DOHH2 (cell line): ENCODE results near the gene MED4.

ENCODE experiments used
- CTCF ChIP-seq: fragments of 200-600 bp; sonication (generic); IDR thresholded peaks from one replicate; pipeline ENCODE4 v1.5.1; 2014; ENCODE audit warnings: antibody characterized with exemption, mild to moderate bottlenecking, low read depth, low read length; ENCODE audit not compliant: poor library complexity, severe bottlenecking
- EZH2phosphoT487 ChIP-seq: fragments of 200-600 bp; sonication (generic); IDR thresholded peaks from 2 replicates; pipeline ENCODE4 v1.6.1; 2017; ENCODE audit warnings: borderline replicate concordance, mild to moderate bottlenecking, antibody characterized with exemption, low read length, moderate library complexity, mixed read lengths

- TF ChIP-seq CTCF = no peak
- no peak for TF ChIP-seq EZH2phosphoT487
Measured at GRCh38 chr13:48066310-48066989, 28.5 kb downstream of the MED4 start.
